Measurements from ENCODE around the gene XPA.
A peak's percentile ranks its signal among the peaks of the same experiment; 100 is the strongest.
"Not testable (repeated sequence)": the region's sequence is repeated elsewhere in the genome, so short reads cannot be mapped to it uniquely, and the experiment has no call there.

Gene XPA

DNA sequence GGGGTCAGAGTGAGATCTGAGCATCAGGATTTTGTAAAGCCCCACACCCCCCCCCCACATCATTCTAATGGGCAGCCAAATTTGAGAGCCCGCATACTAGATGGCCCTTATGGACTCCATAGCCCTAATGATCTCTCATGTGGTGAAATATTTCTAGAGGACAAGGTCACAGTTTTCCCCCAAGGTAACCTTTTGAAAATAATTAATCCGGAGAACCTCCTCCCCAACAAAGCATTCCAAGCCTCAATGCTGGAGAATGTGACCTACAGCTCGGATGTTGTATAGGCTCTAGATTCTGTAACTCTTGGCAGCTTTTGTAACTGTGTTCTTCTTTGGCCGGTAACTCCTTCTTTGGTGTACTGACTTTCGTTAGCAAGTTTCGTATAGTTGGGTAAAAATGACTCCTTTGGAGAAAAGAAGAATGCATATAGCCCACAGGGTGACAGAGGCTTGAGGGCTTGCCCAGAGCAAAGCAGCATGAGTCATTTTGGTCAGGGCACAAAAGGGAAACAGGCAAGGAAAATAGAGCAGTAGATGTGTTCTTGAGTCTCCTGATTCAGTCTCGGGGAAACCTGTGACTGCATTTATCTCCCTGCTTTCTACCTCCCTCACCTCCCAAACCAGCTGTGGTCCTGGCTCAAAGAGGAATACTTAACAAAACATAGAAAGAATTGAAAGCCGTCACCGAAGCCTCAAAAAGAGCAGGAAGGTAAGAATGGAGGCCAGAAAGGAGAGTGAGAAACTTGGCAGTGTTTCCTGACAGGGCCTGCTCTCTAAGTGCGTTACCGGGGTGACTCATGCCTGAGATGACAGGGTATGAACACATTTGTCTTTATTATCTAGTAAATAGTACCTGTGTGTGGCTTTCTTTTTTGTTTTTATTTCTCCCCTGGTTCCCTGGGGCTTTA, 6.6 kb upstream of the XPA start:
- peak; percentile 78 for DNase-seq

DNA sequence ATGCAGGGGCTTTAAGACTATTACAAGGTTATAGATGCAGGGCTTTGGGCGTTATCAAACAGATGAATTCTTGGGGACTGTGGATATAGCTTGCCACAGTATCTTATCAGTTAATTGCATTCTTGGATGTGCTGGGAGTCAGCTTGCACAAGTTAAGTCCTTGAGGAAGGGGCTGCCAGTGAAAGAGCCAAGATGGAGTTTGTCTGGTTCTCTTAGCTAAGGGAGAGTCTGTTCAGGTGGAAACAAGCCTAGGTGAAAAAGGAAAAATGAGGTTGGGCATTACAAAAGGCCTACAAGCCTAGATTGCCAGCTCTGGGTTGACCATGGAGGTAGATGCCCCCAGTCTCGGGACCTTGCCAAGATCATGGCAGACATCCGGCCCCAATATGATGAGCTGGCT, 2.7 kb upstream of the XPA start:
- DNase-seq: not testable (repeated sequence)

DNA sequence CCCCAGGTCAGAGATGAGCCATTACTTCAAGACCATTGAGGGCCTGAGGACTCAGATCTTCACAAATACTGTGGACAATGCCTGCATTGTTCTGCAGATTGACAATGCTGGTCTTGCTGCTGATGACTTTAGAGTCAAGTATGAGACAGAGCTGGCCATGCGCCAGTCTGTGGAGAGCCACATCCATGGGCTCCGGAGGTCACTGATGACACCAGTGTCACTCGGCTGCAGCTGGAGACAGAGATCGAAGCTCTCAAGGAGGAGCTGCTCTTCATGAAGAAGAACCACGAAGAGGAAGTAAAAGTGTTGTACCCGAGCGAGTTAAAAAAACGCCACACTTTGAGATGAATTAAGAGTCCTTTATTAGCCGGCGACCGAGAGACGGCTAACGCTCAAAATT, 2.1 kb upstream of the XPA start:
- not testable (repeated sequence) for DNase-seq

DNA sequence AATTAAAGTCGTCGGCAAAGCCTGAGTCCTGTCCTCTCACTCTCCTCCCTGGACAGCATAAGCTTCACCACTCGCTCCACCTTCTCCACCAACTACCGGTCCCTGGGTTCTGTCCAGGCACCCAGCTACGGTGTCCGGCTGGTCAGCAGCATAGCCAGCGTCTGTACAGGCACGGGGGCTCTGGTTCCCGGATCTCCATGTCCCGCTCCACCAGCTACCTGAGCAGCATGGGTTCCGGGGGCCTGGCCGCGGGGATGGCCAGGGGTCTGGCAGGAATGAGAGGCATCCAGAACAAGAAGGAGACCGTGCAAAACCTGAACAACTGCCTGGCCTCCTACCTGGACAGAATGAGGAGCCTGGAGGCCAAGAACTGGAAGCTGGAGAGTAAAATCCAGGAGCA, 1.7 kb upstream of the XPA start:
- DNase-seq: no peak

DNA sequence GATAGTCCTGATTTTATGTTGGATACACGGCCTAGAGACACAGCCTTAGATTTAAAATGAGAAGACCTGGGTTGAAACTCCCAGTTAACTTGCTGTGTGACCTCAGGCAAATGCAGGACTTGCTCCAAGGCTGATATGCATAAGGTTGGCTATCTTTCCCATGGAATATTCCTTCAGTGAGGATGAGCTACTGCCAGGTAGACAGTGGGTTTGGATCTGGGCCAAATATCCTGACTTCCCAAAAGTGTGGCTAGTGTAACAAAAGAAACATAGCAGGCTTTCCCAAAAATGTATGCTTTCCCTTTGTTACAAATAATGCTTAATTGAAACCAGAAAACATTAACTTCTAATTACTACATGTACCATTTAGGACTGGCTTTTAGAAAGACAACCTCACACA, 697 bp upstream of the XPA start:
- DNase-seq: no peak

DNA sequence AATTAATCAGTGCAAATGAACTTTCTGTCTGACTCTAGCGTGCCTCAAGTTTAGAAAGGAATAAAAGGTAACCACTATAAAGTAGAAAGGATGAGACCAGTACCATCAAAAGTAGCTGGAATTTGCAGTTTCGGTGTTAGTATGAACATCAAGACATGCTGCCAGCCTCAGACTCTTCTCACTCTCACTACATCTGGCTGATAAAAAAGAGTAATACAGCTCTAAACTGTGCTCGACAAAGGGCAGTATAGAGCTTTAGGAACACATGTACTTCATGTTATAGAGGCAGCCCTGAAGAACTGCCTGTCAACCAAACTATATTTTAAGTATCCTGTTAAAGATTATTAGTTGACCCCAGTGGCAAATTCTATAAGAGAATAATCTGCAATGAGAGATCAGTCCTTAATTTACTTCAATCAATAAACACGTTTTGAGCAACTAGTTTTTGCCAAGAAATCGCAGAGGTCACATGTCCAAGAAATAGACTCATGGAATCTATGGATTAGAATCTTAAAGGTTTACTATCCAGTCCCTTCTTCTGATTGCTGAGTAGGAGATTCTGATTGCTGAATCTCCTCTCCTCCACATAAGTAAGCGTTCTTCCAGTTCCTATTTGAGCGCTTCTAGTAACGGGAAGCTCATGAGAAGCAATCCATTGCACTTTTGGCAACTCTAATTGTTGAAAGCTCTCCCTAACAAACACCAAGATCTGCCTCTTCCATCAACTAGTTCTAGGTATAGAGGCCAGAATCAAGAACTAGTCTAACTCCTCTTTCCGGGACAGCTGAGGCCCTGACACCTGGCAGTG, 941 bp downstream of the XPA start:
- DNase-seq: peak; percentile 46

DNA sequence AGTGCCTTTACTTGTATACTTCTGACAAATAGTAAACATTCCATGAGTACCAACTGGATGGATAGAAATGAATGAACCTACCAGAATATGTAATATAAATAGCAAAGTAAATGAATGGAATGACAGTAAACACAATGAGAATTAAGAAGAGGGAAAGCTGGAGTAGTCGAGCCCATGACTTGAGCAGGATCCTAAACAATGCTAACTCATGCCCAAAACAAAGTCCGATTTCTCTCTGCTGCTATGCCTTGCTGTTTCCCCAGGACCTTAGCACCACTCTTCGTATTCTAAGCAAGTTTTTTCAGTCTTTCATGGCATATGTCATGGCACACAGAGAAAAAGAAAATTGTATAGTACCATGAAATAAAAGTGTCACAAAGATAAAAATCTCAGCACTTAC, 1.8 kb downstream of the XPA start:
- no peak for DNase-seq

DNA sequence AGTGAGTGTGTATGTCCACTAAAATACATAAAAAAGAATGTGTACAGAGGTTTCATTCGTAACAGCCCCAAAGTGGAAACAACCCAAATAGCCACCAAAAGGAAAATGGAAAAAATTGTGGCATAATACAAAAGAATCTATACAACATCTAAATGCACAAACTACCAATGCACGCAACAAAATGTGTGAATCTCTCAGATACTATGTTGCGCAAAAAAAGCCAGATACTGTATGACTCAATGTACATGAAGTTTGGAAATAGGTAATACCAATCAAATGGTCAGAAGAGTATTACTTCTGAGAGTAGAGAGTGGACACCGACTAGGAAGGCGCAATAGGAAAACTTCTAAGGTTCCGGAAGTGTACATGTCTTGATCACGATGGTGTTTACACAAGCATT, 2.4 kb downstream of the XPA start:
- no peak for DNase-seq

DNA sequence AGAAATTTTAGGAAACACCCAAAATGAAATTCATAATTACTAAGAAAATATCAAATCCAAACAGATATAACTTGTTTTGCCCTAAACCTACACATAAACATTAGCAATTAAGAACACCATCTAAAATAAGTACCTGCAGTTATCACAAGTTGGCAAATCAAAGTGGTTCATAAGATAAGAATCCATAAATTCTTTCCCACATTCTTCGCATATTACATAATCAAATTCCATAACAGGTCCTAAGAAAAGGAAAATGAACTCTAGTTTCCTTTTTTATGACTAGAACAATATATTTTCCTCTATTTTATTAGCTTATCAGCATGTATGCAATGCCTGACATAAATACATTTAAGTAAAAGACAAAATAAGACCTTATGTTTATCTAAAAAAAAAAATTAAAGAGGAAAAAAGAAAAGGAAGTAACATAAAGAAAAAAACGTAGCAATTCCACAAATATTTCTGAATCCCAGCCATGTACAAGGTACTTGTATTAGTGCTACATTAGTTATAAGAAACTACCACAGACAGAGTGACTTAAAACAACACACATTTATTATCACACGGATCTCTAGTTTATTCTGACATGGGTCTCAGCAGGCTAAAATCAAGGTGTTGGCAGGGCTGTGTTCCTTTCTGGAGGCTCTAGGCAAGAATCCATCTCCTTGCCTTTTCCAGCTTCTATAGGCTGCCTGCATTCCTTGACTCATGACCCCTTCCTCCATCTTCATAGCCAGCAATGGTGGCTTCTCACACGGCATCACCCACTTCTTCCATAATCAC, 7.5 kb downstream of the XPA start:
- DNase-seq: no peak

DNA sequence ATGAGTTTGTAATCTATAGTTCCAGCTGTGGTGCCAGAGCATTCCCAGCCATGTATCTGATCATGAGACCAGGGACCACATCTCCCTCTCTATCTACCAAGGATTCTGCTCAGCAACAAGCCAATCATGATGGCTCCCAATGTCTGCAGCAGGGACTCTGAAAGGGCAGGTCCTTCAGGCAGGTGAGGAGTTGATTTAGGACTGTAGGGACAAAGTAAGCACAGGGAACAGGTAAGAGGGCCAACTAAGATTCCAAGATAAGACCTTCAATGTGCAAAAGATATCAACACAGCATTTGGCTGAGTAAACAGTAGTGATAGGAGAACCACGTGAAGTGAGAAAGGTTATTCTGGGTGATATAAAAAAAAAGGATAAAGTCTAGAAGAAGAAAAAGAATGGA, 8.5 kb downstream of the XPA start:
- DNase-seq: no peak

DNA sequence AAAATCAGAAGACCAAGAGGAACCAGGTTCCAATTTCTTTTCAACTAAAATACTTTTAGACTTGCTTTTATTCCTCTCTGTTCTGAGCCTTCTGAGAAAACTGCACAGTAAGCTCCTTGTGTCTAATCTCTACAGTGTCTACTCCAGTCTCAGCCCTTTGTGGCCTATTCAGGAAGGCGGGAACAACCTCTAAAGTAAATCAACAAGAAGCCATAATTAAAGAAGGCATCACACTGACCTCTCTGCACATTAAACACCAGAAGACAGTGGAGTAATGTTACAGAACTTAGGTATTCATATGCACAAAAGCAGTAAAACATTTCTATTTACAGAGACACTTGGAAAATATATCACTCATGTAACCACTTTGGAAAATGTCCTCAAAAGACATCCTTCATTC, 14.9 kb downstream of the XPA start:
- DNase-seq: no peak

DNA sequence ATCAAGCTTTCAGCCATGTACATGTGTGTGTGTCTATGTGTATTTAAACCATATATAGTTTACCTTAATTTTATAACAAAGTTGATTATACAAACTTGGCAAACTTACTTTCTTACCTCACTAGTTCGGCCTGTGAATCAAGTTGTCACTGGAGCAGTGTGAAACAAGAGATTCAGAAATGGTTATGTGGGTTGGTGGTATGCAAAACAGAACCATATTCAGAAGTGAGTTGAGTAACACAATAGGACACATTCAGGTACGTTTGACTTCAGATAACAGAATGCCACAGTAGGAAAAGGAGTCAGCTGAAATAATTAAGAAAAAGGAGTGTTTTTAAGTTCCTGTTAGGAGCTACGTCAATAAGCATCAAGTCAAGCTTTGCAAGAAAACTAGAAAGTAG, 21.5 kb downstream of the XPA start:
- no peak for DNase-seq

DNA sequence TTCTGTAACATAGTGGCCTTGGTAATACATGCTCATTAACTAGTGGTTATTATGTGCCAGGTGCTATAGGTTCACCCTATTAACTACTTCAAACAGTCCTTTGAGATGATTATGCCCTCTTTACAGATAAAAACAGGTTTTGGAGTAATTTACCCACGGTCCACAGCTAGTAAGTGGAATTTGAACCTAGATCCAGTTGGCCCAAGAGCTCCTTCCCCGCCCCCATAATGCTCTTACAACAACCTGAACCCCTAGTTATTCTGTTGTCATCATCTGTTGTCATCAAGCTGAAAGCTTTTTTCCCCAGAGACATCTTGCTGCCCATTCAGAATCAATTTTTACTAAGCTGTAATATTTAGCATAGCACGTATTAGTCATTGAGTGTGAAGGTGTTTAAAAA, 23.2 kb downstream of the XPA start:
- DNase-seq: no peak

DNA sequence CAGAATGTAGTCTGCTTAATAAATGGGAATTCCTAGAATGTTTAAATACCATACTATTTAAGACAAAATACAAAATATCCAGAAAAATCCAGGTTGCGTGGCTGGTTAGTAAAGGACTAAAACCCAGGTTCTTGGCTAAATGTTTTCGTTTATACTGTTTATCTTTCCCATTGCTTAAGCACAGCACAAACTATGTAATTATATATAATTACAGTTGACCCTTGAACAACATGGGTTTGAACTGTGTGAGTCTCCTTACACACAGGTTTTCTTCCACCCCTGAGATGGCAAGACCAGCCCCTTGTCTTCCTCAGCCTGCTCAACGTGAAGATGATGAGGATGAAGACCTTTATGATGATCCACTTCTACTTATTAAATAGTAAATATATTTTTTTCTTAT, 24.7 kb downstream of the XPA start:
- DNase-seq: no peak

DNA sequence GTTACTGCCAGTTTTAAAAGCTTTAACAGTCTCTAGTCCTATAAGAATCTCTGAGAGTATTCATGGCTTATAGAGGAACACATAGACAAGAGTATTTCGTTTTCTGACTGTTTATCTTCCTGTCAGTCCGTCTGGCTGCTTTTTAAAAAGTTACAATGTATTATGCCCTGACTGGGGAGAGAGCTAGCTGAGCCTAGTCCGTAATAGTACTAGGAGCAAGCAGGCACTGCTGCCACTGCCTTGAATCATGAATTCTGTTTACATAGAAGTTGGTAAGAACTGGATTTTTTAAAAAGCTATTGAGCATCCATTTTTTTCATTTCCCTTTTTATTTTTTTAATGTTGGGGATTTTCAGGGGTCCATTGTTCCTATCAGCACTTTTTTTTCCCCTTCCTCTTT, 26.6 kb downstream of the XPA start:
- DNase-seq: no peak

DNA sequence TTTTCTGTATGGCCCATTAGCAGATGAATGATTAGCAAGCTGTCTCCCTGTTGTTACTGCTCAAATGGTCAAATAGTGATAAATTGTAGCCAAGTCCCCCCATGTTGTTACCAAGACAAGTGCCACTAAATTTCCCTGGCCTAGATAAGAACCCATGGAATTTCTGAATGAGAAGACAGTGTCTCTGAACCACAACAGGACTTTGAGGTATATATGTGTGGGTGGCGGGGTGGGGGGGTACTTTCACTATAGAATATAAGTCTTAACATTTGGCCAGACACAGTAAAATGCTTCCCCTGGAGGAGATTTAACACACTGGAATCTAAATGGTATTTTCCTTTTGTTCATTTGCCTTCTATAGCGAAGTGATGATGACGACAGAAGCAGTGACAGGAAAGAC, 28.7 kb downstream of the XPA start:
- no peak for DNase-seq

DNA sequence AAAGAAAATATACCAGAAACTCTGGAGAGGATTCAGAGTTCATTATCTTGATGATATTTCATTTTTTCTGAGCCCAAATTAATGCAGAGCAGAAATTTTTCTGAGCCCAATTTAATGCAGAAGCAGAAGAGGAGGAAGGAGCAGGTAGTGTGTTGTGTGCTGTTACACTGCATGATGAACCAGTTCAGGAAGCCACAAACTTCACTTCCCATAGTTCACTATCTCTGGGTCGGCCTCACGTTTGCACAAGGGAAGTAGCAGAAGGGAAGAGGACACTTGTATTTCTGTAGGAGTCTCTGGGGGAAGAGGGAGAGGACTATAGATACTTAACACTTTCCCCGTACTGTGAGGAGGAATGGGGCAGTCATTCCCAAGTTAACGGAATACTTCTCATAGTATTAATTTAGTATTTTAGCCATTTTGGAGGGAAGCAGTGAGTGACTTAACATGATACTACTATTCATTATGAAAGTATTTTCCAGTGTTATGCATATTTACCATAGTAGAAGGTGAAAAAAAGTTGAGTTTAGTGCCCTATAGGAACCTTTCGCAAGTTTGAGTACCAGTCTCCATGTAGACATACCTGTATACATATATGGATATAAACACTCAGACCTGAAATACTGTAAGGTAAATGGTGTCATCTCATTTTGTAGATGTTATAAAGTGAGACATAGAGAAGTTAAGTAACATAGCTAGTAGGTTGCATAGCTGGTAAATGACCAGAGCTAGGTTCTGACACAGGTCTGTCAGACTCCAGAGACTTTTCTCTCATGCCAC, 30.0 kb downstream of the XPA start:
- peak; percentile 18 for DNase-seq

DNA sequence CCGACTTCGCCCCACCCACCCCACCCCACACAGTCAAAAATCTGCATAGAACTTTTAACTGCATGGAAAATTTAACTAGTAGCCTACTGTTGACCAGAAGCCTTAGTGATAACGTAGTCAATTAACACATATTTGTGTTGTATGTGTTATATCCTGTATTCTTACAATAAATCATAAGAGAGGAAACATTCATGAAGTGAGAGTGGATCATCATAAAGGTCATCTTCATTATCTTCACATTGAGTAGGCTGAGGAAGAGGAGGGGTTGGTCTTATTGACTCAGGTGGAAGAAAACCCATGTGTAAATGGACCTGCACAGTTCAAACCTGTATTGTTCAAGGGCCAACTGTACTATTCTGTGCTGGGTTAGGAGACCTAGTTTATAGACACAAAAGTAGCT, 31.4 kb downstream of the XPA start:
- no peak for DNase-seq

DNA sequence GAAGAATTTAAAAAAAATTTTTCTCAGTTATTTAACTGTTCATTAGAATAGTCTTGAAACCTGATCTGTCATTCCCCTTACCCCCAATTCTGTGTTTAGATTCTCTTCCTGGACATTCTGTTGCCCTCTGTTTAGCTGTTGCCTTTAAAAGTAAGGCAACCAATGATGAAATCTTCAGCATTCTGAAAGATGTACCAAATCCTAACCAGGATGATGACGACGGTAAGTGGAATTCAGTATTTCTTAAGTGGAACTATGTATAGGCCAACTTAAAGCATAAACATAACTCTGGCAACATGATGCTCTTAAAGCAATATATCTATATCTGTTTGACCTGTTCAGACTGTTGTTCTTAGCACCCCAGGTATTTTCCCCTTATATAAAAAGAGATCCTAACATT, 36.3 kb downstream of the XPA start:
- no peak for DNase-seq

DNA sequence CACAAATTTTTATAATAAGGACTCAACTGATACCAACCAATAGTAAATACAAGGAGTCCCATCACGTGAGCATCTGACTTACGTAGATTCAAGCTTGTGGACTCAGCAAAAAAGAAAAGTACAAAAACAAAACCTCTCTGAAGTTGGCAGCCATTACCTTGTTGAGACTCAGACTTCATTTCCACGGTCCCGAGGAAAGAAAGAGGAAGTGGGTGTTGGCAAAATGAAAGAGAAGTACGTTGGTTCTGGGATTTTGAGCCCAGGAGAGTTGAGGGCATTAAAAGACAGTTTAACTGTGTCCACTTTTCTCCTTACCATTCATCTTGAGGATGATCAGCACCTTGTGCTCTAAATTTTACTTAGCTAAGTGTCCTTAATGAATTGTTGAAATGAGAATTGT, 36.8 kb downstream of the XPA start:
- DNase-seq: no peak

DNA sequence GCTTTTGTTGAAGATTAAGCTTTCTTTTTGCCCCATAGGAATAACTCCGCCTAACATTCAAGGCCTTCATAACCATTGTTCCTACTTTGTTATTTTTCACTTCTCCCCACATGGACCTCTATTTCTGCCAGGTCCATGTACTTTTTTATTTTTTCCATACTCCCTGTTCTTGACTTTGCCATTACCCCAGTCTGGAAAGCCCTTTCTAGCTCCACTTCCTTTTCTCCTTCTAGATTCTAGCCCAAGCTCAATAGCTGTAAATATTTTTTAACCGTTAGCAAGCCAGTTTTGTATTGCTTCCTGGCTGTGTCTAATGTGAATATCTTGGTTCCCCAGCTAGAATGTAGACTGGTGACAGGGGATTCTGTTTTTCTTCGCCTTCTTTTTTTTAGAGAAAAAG, 37.4 kb downstream of the XPA start:
- DNase-seq: no peak

DNA sequence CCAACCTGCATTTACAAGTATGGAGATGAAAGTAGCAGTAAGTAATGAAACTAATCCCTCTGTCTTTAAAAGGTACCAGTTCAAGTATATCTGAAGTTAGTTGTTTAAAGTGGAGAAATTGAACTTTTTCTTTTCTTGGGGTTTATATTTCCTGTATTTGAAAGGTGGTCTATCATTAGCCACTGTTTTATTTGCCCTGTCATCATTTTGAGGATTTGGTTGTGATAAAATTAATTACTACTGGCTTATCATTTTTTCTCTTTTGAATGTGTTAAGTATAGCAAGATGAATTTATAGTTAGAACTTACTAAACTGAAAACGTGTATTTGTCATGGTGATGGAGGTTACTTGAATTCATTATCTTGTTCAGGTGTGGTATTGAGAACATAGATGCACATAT, 38.4 kb downstream of the XPA start:
- no peak for DNase-seq

DNA sequence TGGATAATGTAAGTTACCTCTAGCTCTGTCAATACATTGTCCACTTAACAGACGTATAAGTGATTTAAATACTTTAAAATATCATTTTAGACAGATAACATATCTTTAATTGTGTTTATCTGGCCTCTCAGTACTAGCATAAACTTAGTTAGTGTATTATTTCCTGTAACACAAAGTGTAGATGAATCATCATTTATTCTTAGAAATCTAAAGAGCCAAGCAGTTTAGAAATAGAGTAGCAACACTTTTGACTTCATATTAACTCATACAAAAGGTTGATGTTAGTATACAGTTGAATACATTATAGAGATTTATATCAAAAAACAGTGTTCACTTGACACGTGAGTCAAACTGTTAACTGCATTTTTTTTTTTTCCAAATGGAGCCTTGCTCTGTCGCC, 45.5 kb downstream of the XPA start:
- DNase-seq: no peak
